Hematopoietic multipotent progenitor cell treated with erythropoietin and hydrocortisone succinate and interleukin-3 and kit ligand, for 17 days (in vitro differentiated cells): ENCODE measurements around the gene CPB1.
"Not testable (repeated sequence)": the region's sequence is repeated elsewhere in the genome, so short reads cannot be mapped to it uniquely, and the experiment has no call there.

Source experiments
- DNase-seq: peaks from one replicate; pipeline ENCODE4 v3.0.0-alpha.2; 2015; ENCODE audit warnings: low spot score

CPB1 gene

GRCh38 chr3:148827585-148827984 lies at the start of gene CPB1:
TSS of gene CPB1 (plus strand) at chr3:148827811. CDS start at chr3:148827824, 13 bp downstream.
- DNase-seq: no peak

GRCh38 chr3:148778926-148779325 lies 48.7 kb upstream of the CPB1 start:
- no peak for DNase-seq

GRCh38 chr3:148785026-148785425 lies 42.6 kb upstream of the CPB1 start:
- DNase-seq: not testable (repeated sequence)

GRCh38 chr3:148786159-148786558 lies 41.5 kb upstream of the CPB1 start:
- DNase-seq: not testable (repeated sequence)

- no peak for DNase-seq
Measured at GRCh38 chr3:148789146-148789545, 38.5 kb upstream of the CPB1 start.

- no peak for DNase-seq
Measured at GRCh38 chr3:148789906-148790305, 37.7 kb upstream of the CPB1 start.

GRCh38 chr3:148790370-148790769 lies 37.2 kb upstream of the CPB1 start:
- DNase-seq: no peak

- DNase-seq: no peak
Measured at GRCh38 chr3:148790851-148791735, 36.5 kb upstream of the CPB1 start.

- no peak for DNase-seq
Measured at GRCh38 chr3:148791920-148792319, 35.7 kb upstream of the CPB1 start.

- DNase-seq: no peak
Measured at GRCh38 chr3:148792516-148792915, 35.1 kb upstream of the CPB1 start.

GRCh38 chr3:148796799-148797198 lies 30.8 kb upstream of the CPB1 start:
- DNase-seq: no peak

- DNase-seq: no peak
Measured at GRCh38 chr3:148797795-148798194, 29.8 kb upstream of the CPB1 start.

GRCh38 chr3:148800414-148800813 lies 27.2 kb upstream of the CPB1 start:
- DNase-seq: no peak

- no peak for DNase-seq
Measured at GRCh38 chr3:148809835-148810234, 17.8 kb upstream of the CPB1 start.

GRCh38 chr3:148815316-148816110 lies 12.1 kb upstream of the CPB1 start:
- DNase-seq: no peak

GRCh38 chr3:148816427-148816826 lies 11.2 kb upstream of the CPB1 start:
- no peak for DNase-seq

- DNase-seq: no peak
Measured at GRCh38 chr3:148816981-148817525, 10.6 kb upstream of the CPB1 start.

GRCh38 chr3:148820361-148821245 lies 7.0 kb upstream of the CPB1 start:
- DNase-seq: no peak

GRCh38 chr3:148823026-148823425 lies 4.6 kb upstream of the CPB1 start:
- DNase-seq: no peak

- no peak for DNase-seq
Measured at GRCh38 chr3:148825476-148825875, 2.1 kb upstream of the CPB1 start.

GRCh38 chr3:148828136-148828690 lies 602 bp downstream of the CPB1 start:
- no peak for DNase-seq
